MCF 10A (cell line): ENCODE measurements around the gene KCNH1. TPM values are rescaled to one million over a fixed set of nuclear protein-coding genes. Genes with fewer than 3 reads are reported as not detected.
"Not testable (repeated sequence)": the region's sequence is repeated elsewhere in the genome, so short reads cannot be mapped to it uniquely, and the experiment has no call there.

Experiments used
- BruUV-seq: library from RNA; stranded (reverse); fragments of 400-500 nt; replicated peaks from 2 replicates; lab custom pipeline; 2021; lab: Mats Ljungman, UMichigan
- CTCF ChIA-PET: fragments of 300-600 bp; sonication (Branson Sonifier 250); formaldehyde crosslinking; extraction: SDS; loops from one replicate; lab custom pipeline; 2021; ENCODE audit warnings: antibody characterized with exemption, inconsistent platforms; lab: Yijun Ruan, JAX
- POLR2A ChIA-PET: fragments of 300-600, 350-650 bp; sonication (Branson Sonifier 250); formaldehyde crosslinking; extraction: SDS; loops from one replicate; lab custom pipeline; 2020; ENCODE audit warnings: antibody characterized with exemption, inconsistent platforms; lab: Yijun Ruan, JAX
- DNase-seq: peaks from one replicate; pipeline ENCODE4 v3.0.0-alpha.2; 2018; ENCODE audit not compliant: unreplicated experiment
- H3K27ac Mint-ChIP-seq: one replicate; pipeline ENCODE4 v1.8.0; 2022; ENCODE audit warnings: mild to moderate bottlenecking, low read depth, mixed read lengths; ENCODE audit not compliant: unreplicated experiment
- H3K27me3 Mint-ChIP-seq: one replicate; pipeline ENCODE4 v1.8.0; 2022; ENCODE audit warnings: mixed read lengths; ENCODE audit not compliant: insufficient read depth, unreplicated experiment
- H3K36me3 Mint-ChIP-seq: one replicate; pipeline ENCODE4 v1.8.0; 2022; ENCODE audit warnings: mild to moderate bottlenecking, moderate library complexity, mixed read lengths; ENCODE audit not compliant: insufficient read depth, unreplicated experiment
- H3K4me1 Mint-ChIP-seq: one replicate; pipeline ENCODE4 v1.8.0; 2022; ENCODE audit warnings: mixed read lengths; ENCODE audit not compliant: insufficient read depth, unreplicated experiment
- H3K4me3 Mint-ChIP-seq: one replicate; pipeline ENCODE4 v1.8.0; 2022; ENCODE audit warnings: mild to moderate bottlenecking, moderate library complexity, mixed read lengths; ENCODE audit not compliant: unreplicated experiment
- H3K9me3 Mint-ChIP-seq: one replicate; pipeline ENCODE4 v1.8.0; 2022; ENCODE audit warnings: mixed read lengths; ENCODE audit not compliant: unreplicated experiment
- CTCF ChIP-seq: fragments of 200-600 bp; IDR thresholded peaks from one replicate; pipeline ENCODE4 v1.8.0; 2022; ENCODE audit warnings: antibody characterized with exemption, mild to moderate bottlenecking; ENCODE audit not compliant: unreplicated experiment
- intact Hi-C: fragments of 100-400 bp; cut with micrococcal nuclease; formaldehyde crosslinking; loops from 2 replicates; pipeline ENCODE4 v1.14.1; 2022
- total RNA-seq: library from RNA; stranded (reverse); gene quantifications from 2 replicates; pipeline ENCODE4 v1.2.3, GENCODE V29; 2022

The KCNH1 gene
- total RNA-seq, 1 experiment from 2014 or later: 0.19 TPM

GRCh38 chr1:211009944-211010343 is 124.0 kb downstream of the KCNH1 start:
- H3K27ac Mint-ChIP-seq: no peak overlapping the region
- TF ChIP-seq CTCF: no peak
- POLR2A ChIA-PET: no interaction called here
- no TSS peak for BruUV-seq
- no peak overlapping the region for H3K4me3 Mint-ChIP-seq
- no peaks in the 10 kb centered on the region for H3K36me3 Mint-ChIP-seq
- no peak for DNase-seq
- intact Hi-C loops: loop anchor here (5.0 kb wide), 1 partner anchor 428 kb away; no protein-coding TSS in a partner anchor
- CTCF ChIA-PET: interaction anchor here (0.6 kb wide), 1 partner anchor 21 kb away, joined by 5 read pairs; no protein-coding TSS in a partner anchor
- no peaks in the 10 kb centered on the region for H3K4me1 Mint-ChIP-seq
- H3K27me3 Mint-ChIP-seq: peaks cover 15% of the 10 kb centered on the region
- no peaks in the 10 kb centered on the region for H3K9me3 Mint-ChIP-seq

- ChIA-PET POLR2A (no interaction called here), CTCF (interaction anchor here (0.6 kb wide), 1 partner anchor 303 kb away, joined by 3 read pairs; no protein-coding TSS in a partner anchor)
- no peak overlapping the region for H3K27ac Mint-ChIP-seq
- no peaks in the 10 kb centered on the region for H3K9me3 Mint-ChIP-seq
- H3K4me3 Mint-ChIP-seq: no peak overlapping the region
- intact Hi-C loops: loop anchor here (5.0 kb wide), 1 partner anchor 426 kb away; no protein-coding TSS in a partner anchor
- no peak for DNase-seq
- no peaks in the 10 kb centered on the region for H3K36me3 Mint-ChIP-seq
- no TSS peak for BruUV-seq
- H3K27me3 Mint-ChIP-seq: no peaks in the 10 kb centered on the region
- TF ChIP-seq CTCF: no peak
- H3K4me1 Mint-ChIP-seq: no peaks in the 10 kb centered on the region
Observed at GRCh38 chr1:211007830-211008229, 126.1 kb downstream of the KCNH1 start.

- BruUV-seq, H3K27ac Mint-ChIP-seq, H3K4me3 Mint-ChIP-seq, intact Hi-C loops, H3K4me1 Mint-ChIP-seq, H3K36me3 Mint-ChIP-seq, DNase-seq: not testable (repeated sequence)
- ChIA-PET POLR2A (interaction anchor here (0.9 kb wide), 1 partner anchor 21 kb away, joined by 3 read pairs; no protein-coding TSS in a partner anchor), CTCF (interaction anchor here (0.6 to 1.4 kb wide), 3 partner anchors 129 to 189 kb away, joined by 3 to 5 read pairs (median 3); partner anchors contain the start of gene KCNH1)
- Mint-ChIP-seq H3K9me3 (peaks cover 16% of the 10 kb centered on the region), H3K27me3 (peaks cover 20% of the 10 kb centered on the region)
Observed at GRCh38 chr1:210995931-210996330, 138.0 kb downstream of the KCNH1 start.

- no TSS peak for BruUV-seq
- ChIA-PET POLR2A (no interaction called here), CTCF (no interaction called here)
- no peak for DNase-seq
- no peaks in the 10 kb centered on the region for H3K36me3 Mint-ChIP-seq
- H3K4me3 Mint-ChIP-seq: no peak overlapping the region
- intact Hi-C loops: no loop called here
- no peaks in the 10 kb centered on the region for H3K4me1 Mint-ChIP-seq
- peaks cover 10% of the 10 kb centered on the region for H3K9me3 Mint-ChIP-seq
- H3K27me3 Mint-ChIP-seq: peaks cover 12% of the 10 kb centered on the region
- TF ChIP-seq CTCF: no peak
- no peak overlapping the region for H3K27ac Mint-ChIP-seq
Observed at GRCh38 chr1:210992837-210993236, 141.1 kb downstream of the KCNH1 start.
